HG03135 (cell line): ENCODE results near the gene CDC7.

Source experiments
- ATAC-seq: cut with Tn5 transposase; IDR thresholded peaks from one replicate; pipeline ENCODE4 v1.9.1; 2021; ENCODE audit warnings: mild to moderate bottlenecking, moderate library complexity; ENCODE audit not compliant: unreplicated experiment

The CDC7 gene

GRCh38 chr1:91572044-91572443, 71.4 kb downstream of the CDC7 start:
- ATAC-seq = peak; percentile 87
